ENCODE data around the gene JPH2.

GRCh38 chr20:44073011-44073674, 113.8 kb downstream of the JPH2 start:
- TF ChIP-seq CTCF (conservative IDR thresholded peaks at IDR 0.05) (no peak), ZFX (IDR thresholded peaks at IDR 0.05) (no peak)

Data from C4-2B (cell line).